DND-41 (cell line): Measurements from ENCODE around the gene NFIB.

Source experiments
- ATAC-seq: fragments of 200-7000 bp; cut with Tn5 transposase; 3 replicates; pipeline ENCODE4 v1.9.1; 2021; ENCODE audit warnings: low read depth; ENCODE audit not compliant: insufficient read depth
- DNase-seq: peaks from one replicate; pipeline ENCODE4 v3.0.0-alpha.2; 2020
- H2AFZ ChIP-seq: 2 replicates; pipeline ENCODE4 v1.6.0; 2012; ENCODE audit warnings: low read depth, low read length
- H3K27ac ChIP-seq: 2 replicates; pipeline ENCODE4 v1.5.1; 2012; ENCODE audit warnings: low read length, inconsistent platforms
- H3K27me3 ChIP-seq: fragments of 200-600 bp; sonication (generic); 2 replicates; pipeline ENCODE4 v1.6.0; 2012; ENCODE audit warnings: low read length, mild to moderate bottlenecking, inconsistent platforms; ENCODE audit not compliant: insufficient read depth, poor library complexity
- H3K36me3 ChIP-seq: 2 replicates; pipeline ENCODE4 v1.5.1; 2012; ENCODE audit warnings: low read length, inconsistent platforms; ENCODE audit not compliant: insufficient read depth
- H3K4me1 ChIP-seq: 2 replicates; pipeline ENCODE4 v1.5.1; 2012; ENCODE audit warnings: mild to moderate bottlenecking, low read length; ENCODE audit not compliant: insufficient read depth
- H3K4me2 ChIP-seq: 2 replicates; pipeline ENCODE4 v1.6.0; 2012; ENCODE audit warnings: mild to moderate bottlenecking, moderate library complexity, low read length, inconsistent platforms; ENCODE audit not compliant: insufficient read depth
- H3K4me3 ChIP-seq, 2 experiments: fragments of 200-600 bp in 1 of 2; shearing (Covaris generic) in 1 of 2; 2 replicates each; pipeline ENCODE4 v1.5.1; 2012 to 2016; ENCODE audit warnings: inconsistent platforms in 2 of 2, low read length in 2 of 2, mild to moderate bottlenecking in 2 of 2, low read depth in 1 of 2, moderate library complexity in 1 of 2
- H3K79me2 ChIP-seq: 2 replicates; pipeline ENCODE4 v1.6.0; 2012; ENCODE audit warnings: low read length, inconsistent platforms; ENCODE audit not compliant: insufficient read depth
- H3K9ac ChIP-seq: 2 replicates; pipeline ENCODE4 v1.6.0; 2012; ENCODE audit warnings: low read depth, mild to moderate bottlenecking, inconsistent platforms, low read length, moderate library complexity
- H3K9me3 ChIP-seq: 2 replicates; pipeline ENCODE4 v1.5.1; 2012; ENCODE audit warnings: low read length, moderate library complexity, mild to moderate bottlenecking, inconsistent platforms; ENCODE audit not compliant: insufficient read depth, severe bottlenecking
- H4K20me1 ChIP-seq: 2 replicates; pipeline ENCODE4 v1.6.0; 2012; ENCODE audit warnings: low read length; ENCODE audit not compliant: insufficient read depth
- CTCF ChIP-seq: IDR thresholded peaks from 2 replicates; pipeline ENCODE4 v1.5.1; 2012; ENCODE audit warnings: borderline replicate concordance, low read length, moderate library complexity, mild to moderate bottlenecking; ENCODE audit not compliant: poor library complexity, severe bottlenecking; ENCODE audit errors: extremely low read depth
- EZH2 ChIP-seq: IDR thresholded peaks from 3 replicates; pipeline ENCODE4 v1.6.1; 2012; ENCODE audit warnings: borderline replicate concordance, low read depth, mild to moderate bottlenecking, moderate library complexity, low read length, inconsistent platforms; ENCODE audit not compliant: severe bottlenecking

NFIB gene

GRCh38 chr9:14250794-14251153 is 63.2 kb downstream of the NFIB start:
- ATAC-seq, result no peak

GRCh38 chr9:14249527-14249926 is 64.4 kb downstream of the NFIB start:
- Histone ChIP-seq H3K4me2 (no peak overlapping the region), H2AFZ (no peak overlapping the region), H3K4me3 (no peak overlapping the region), H3K36me3 (no peaks in the 10 kb centered on the region), H3K4me1 (no peaks in the 10 kb centered on the region), H3K9ac (no peak overlapping the region), H3K27ac (no peak overlapping the region), H3K79me2 (no peaks in the 10 kb centered on the region), H4K20me1 (no peaks in the 10 kb centered on the region), H3K27me3 (no peaks in the 10 kb centered on the region), H3K9me3 (no peaks in the 10 kb centered on the region)
- TF ChIP-seq CTCF (no peak), EZH2 (no peak)
- DNase-seq (no peak), ATAC-seq (no peak)

More at GRCh38 chr9:14250794-14251153, 63.2 kb downstream of the NFIB start:
- H2AFZ ChIP-seq, result no peak overlapping the region
- H3K9ac ChIP-seq, result no peak overlapping the region
- no peak for DNase-seq
- no peaks in the 10 kb centered on the region for H3K4me1 ChIP-seq
- H3K4me2 ChIP-seq, result no peak overlapping the region
- no peaks in the 10 kb centered on the region for H4K20me1 ChIP-seq
- no peaks in the 10 kb centered on the region for H3K27me3 ChIP-seq
- H3K36me3 ChIP-seq, result no peaks in the 10 kb centered on the region
- no peak overlapping the region for H3K4me3 ChIP-seq
- no peak for TF ChIP-seq CTCF
- TF ChIP-seq EZH2, result no peak
- no peaks in the 10 kb centered on the region for H3K9me3 ChIP-seq
- no peaks in the 10 kb centered on the region for H3K79me2 ChIP-seq
- no peak overlapping the region for H3K27ac ChIP-seq

- DNase-seq (no peak), ATAC-seq (no peak)
- Histone ChIP-seq H3K9me3 (no peaks in the 10 kb centered on the region), H3K79me2 (no peaks in the 10 kb centered on the region), H3K4me1 (no peaks in the 10 kb centered on the region), H2AFZ (no peak overlapping the region), H3K27me3 (no peaks in the 10 kb centered on the region), H3K4me3 (no peak overlapping the region), H3K9ac (no peak overlapping the region), H3K4me2 (no peak overlapping the region), H4K20me1 (no peaks in the 10 kb centered on the region), H3K36me3 (no peaks in the 10 kb centered on the region), H3K27ac (no peak overlapping the region)
- TF ChIP-seq EZH2 (no peak), CTCF (no peak)
These were observed 65.8 kb downstream of the NFIB start for GRCh38 chr9:14248149-14248548.

GRCh38 chr9:14247577-14247976 is 66.4 kb downstream of the NFIB start:
- no peak for ATAC-seq
- H3K27ac ChIP-seq, result no peak overlapping the region

More at GRCh38 chr9:14247577-14247976, 66.4 kb downstream of the NFIB start:
- no peaks in the 10 kb centered on the region for H3K27me3 ChIP-seq
- H3K9ac ChIP-seq, result no peak overlapping the region
- DNase-seq, result no peak
- H3K4me1 ChIP-seq, result no peaks in the 10 kb centered on the region
- H2AFZ ChIP-seq, result no peak overlapping the region
- H3K4me3 ChIP-seq, result no peak overlapping the region
- H3K36me3 ChIP-seq, result no peaks in the 10 kb centered on the region
- H3K4me2 ChIP-seq, result no peak overlapping the region
- H4K20me1 ChIP-seq, result no peaks in the 10 kb centered on the region
- TF ChIP-seq EZH2, result no peak
- no peak for TF ChIP-seq CTCF
- H3K9me3 ChIP-seq, result no peaks in the 10 kb centered on the region
- no peaks in the 10 kb centered on the region for H3K79me2 ChIP-seq
